ENCODE measurements around the gene HEXB.

DNA sequence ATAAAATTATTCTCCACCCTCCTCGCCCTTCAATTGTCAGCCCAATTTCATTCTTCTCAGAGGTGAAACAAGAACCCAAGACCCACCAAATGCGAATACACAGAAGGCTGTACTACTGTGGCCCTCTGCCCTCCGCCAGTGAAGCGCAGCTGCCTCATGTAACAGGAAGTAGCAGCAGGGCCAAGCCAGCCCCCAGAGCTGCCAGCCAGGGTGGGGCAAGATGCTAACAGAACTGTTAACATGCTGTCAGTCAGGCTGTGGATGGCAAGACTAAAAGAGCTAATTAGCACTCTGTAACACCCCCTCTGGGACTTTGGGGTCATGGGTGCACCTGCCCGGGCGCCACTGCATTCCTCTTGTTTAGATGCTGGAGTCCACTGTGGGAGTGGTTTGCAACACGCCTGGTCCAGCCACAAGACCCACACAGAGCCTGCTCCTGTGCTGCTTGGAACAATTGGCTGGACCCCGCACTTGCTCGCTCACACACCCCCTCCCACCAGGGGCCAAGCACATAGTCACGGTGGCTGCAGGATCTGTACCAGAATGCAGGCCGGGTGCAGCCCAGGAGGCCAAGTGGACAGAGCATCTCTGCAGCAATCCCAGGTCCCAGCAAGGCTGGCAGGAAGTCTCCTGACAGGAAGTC lies 14.5 kb upstream of the HEXB start:
- TF ChIP-seq, protein P1, sequence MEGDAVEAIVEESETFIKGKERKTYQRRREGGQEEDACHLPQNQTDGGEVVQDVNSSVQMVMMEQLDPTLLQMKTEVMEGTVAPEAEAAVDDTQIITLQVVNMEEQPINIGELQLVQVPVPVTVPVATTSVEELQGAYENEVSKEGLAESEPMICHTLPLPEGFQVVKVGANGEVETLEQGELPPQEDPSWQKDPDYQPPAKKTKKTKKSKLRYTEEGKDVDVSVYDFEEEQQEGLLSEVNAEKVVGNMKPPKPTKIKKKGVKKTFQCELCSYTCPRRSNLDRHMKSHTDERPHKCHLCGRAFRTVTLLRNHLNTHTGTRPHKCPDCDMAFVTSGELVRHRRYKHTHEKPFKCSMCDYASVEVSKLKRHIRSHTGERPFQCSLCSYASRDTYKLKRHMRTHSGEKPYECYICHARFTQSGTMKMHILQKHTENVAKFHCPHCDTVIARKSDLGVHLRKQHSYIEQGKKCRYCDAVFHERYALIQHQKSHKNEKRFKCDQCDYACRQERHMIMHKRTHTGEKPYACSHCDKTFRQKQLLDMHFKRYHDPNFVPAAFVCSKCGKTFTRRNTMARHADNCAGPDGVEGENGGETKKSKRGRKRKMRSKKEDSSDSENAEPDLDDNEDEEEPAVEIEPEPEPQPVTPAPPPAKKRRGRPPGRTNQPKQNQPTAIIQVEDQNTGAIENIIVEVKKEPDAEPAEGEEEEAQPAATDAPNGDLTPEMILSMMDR (conservative IDR thresholded peaks at IDR 0.05; ENCODE audit: low read depth, low read length): no peak
- no peak for TF ChIP-seq EZH2 (IDR thresholded peaks at IDR 0.05; ENCODE audit: borderline replicate concordance, low read depth, low read length, poor library complexity, severe bottlenecking)
